SIG-M5 treated with dmso at 0.1 percent for 504 hours (cell line): ENCODE data around the gene LGMN.

Source experiments
- DNase-seq: peaks from one replicate; lab custom pipeline; 2025; ENCODE audit not compliant: unreplicated experiment; lab: John Stamatoyannopoulos, UW

LGMN gene

DNA sequence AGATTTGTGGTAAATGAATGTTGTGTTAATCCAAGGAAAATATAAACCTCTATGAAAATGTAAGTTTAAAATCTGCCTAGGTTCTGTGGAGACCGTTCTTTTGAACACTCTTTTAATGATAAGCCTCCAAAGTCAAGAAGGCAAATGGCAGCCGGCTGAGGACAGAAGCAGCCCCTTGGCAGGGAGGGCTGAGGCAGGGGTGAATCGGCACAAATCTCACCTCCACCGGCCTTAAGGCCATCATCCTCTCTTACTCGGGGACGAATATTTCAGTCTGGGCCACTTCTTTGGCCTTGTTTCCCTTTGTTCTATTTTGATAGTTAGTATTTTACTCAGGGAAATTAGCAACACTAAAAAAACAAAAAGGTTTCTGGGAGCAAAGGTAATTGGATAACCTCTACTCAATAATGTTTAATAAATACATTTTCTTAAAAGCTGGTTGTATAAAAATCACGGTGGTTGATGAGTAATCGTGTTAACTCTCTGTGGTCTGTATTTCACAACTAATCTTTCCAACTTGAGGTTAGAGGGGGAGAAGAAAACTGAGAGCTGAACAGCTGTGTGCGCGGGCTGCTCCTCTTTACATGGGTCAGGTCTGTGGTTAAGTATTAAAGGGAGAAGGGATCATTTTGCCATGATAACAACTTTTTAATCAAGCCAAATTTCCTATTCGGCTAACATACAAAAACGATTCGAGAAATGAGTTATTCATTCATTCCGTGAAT is 18.6 kb downstream of the LGMN start:
- DNase-seq = peak; percentile 77

DNA sequence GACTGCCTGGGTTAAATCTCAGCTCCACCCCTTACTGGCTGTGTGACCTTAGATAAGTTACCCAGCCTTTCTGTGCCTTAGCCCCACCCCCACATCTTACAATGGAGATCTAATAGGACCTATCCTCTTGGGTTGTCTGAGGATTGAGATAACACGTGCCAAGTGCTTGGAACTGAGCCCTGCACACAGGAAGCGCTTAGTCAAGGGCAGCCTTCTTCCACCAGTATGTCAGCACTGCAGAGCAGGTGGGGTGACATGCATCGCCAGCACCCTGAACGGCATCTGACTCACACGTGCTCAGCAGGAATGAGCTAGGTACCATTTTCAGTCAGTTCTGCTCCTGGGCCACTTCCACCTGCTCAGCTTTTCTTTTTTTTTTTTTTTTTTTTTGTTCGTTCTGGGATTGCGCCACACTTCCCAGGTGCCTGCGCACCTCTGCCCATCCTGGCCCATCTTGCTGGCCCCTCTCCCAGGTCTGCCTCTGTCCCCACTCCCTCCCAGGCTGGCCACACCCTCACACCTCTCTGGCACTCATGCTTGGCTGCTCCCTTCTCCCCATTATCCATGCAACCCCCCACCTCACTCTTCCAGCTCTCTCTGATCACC is 19.6 kb downstream of the LGMN start:
- DNase-seq = no peak

DNA sequence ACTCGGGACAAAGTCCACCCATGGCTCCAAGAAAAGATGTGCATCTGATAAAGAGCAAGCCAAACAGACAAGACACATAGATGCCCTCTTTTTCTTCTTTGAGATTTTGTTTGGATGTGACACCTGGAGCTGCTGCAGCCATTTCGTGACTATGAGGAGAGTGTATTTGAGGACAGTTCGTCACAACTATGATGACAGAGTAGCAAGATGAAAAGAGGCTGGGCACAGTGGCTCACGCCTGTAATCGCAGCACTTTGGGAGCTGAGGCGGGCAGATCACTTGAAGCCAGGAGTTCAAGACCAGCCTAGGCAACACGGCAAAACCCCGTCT is 21.5 kb downstream of the LGMN start:
- DNase-seq = no peak

DNA sequence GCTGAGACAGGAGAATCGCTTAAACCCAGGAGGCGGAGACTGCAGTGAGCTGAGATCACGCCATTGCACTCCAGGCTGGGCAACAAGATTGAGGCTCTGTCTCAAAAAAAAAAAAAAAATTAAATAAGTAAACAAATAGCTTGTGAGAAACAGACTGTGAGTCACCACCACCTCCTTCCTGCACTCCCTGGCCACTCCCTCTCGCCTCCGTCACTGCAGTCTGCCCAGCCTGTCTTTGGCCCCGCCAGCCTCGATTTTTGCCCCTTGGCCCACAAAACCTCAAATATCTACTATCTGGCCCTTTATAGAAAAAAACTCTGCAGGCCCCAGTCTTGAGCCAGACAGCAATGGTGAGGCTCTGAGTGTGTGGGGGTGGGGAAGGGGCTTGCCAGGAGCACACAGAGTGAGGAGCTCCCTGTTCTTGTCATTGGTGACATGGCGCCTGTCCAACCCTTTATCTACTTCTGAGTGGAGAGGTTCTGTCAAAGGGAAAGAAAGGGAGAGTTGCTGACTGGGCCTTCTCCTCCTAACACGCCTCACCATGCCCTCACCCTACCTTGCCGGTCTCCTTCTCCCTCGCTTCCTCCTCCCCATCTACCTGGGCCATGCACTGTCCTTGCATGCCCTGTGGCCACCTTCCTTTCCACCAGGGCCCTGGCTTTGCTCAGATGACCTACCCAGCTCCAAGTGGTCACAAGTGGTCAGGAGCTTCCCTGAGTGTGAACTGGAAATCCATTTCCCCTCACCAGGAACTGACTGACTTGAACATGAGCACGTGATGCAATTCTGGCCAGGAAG is 22.1 kb downstream of the LGMN start:
- DNase-seq = peak; percentile 50

DNA sequence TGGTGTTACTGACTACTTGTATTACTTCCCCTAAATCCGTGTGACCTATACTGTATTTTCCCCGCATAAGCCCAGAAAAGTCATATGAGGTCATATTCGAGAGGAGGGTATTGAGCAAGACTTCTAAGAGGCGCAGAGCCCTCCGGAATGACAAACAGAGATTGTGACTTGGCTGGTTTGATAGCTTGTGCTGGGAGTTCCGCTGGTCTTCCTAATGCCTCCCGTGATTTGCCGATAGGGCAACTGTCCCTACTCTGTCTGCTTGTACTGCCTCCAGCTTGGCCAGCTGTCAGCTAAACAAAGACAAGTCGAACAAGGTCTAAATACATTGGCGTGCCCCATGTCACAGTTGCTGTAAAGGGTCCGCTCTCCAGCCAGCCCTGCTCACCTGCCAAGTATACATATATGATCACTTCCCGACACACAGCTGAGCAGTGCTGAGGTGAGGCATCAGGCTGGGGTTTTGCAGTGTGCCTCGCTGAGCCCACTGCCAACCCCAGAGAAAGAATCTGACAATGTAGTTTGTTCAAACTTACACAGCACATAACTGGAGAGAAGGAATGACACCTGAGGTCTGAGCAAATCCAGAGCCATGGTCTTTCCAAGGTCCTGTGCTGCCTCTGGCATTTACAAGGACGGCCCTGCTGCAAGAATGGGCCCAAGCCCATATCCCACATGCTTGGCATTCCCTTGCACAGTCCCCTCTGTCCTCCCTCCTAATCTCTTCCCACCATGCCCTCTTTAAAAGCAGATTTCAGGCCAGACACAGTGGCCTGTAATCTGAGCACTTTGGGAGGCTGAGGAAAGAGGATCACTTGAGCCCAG is 23.7 kb downstream of the LGMN start:
- DNase-seq = peak; percentile 65

GRCh38 chr14:92719890-92720323 is 28.5 kb downstream of the LGMN start:
- no peak for DNase-seq

DNA sequence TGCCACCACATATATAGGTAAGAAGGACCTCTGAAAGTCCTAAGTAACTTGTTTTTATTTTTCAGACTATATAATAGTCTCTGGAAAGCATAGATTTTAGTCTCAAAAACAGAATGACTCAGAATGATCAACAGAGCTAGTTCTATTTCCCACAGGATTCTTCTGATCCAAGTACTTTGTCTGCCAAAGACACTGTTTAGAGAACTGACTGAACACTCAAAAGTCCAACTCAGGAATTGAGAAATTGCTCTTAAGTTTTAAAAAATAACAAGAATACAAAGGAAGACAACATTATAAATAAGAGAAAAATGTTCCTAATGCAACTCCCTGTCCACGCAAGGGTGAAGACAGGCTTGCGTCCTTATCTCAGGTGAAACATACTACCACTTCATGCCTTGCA is 29.0 kb downstream of the LGMN start:
- DNase-seq = no peak

- DNase-seq = no peak
Observed at GRCh38 chr14:92718664-92719063, 29.8 kb downstream of the LGMN start.

DNA sequence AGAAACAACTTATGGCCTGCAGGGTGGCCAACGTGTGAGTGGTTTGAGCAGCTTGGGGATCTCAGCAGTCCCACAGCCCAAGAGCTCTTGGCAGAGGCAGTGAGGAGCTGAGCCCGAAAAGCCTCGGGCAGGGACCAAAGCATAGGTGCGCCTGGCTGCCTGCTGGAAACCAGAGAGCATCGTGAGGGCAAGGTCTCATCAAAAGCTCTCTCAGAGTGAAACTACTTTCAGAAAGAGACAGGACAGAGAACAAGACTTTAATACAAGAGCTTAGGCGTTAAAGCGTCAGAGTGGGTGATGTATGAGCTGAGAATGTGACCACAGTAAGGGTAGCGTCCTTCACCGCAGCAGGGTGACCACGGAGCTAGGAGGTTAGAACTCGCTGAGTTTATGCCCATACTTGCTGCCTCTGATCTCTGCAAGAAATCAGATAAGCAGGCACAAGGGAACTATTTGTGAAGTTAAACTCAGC is 30.8 kb downstream of the LGMN start:
- DNase-seq = no peak

DNA sequence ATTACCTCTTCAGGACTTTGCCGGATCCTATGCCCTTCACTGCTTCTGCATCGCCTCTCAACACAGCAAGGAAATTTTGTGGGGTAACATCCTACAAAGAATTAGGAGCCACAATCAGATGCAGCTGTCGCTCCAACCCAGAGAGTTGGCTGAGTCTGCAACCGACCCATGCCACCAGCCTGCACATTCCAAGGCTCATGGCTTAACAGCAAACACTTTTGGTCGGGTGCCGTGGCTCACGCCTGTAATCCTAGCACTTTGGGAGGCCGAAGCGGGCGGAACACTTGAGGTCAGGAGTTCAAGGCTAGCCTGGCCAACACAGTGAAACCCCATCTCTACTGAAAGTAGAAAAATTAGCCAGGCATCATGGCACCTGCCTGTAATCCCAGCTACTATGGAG is 32.3 kb downstream of the LGMN start:
- no peak for DNase-seq

DNA sequence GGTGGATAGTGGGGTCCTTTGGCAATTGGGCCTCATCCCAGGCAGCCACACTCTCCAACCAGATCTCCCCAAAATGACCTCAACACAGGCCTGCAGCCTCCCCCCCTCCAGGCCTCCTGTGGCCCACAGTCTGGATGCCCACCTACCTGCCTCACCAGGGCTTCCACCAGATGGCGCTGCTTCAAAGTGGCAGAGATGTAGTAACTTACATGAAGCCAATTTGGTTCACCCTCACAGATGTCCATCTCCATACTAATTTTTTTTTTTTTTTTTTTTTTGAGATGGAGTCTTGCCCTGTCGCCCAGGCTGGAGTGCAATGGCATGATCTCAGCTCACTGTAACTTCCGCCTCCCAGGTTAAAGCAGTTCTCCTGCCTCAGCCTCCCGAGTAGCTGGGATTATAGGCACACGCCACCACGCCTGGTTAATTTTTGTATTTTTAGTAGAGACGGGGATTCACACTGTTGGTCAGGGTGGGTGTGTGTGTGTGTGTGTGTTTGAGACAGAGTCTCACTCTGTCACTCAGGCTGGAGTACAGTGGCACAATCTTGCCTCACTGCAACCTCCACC is 33.6 kb downstream of the LGMN start:
- DNase-seq = peak; percentile 9

GRCh38 chr14:92712654-92713051 is 35.8 kb downstream of the LGMN start:
- DNase-seq = no peak

DNA sequence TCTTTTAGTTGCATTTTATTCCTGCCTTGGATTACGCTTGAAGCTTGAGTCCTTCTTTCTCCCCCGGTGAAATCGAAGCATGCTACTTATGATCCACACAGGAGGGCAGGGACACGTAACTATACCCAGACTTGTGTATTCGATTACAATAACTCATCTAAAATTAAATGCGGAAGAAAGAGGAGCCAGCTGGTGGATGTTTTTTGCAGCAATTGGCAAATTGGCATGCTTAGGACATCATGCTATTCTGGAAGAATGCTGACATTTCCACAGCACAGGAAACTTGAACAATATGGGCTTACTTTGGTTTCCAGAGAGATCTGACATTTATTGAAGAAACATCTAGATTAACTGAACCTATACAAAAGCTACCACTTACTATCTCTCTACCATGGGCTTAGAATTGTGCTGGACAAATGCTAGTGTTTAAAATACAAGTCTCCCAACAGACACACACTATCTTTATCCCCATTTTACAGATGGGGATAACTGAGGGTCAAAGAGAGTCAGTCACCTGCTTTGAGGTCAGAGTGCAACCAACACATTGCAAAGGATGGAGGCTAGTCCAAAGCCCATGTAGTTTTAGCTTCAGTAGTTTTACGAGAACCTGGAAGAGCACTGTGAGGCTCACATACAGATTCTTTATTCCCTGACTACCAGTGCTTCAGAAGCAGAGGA is 36.3 kb downstream of the LGMN start:
- no peak for DNase-seq

DNA sequence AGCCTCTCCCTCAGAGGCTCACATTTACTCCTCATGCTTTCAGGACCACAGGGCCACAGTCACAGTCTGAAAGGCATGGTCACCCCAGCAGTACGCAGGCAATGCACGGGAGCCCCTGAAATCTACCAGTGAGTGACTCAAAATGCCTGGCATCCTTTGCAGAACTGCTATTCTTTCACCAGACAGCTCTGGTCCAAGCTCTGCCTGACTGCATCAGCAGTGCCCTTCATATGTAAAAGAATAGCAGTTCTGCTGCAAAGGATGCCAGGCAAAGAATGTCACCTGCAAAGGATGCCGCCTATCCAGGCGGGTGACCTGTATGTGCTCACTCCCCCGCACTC is 38.5 kb downstream of the LGMN start:
- DNase-seq = no peak

- DNase-seq = no peak
Observed at GRCh38 chr14:92709340-92710000, 39.0 kb downstream of the LGMN start.

DNA sequence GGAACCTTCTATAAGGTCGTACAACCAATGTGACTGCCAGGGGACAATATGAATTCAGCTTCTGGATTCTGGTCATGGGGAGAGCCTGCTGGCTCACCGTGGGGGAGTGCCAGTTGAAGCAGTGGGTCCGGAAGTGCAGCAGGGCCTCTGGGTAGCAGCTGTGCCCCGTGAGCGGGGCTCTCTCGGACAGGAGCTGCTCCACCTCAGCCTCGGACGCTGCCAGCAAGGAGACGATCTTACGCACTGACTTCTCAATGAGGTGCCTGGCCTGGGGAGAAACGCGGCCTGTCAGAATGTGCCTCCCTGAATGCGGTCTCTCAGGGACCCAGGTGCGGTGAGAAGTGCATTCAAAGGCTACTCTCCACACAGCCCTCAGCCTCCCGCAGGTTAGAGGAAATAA is 42.0 kb downstream of the LGMN start:
- no peak for DNase-seq

GRCh38 chr14:92704821-92705220 is 43.6 kb downstream of the LGMN start:
- DNase-seq = no peak

GRCh38 chr14:92704036-92704804 is 44.2 kb downstream of the LGMN start:
- peak; percentile 94 for DNase-seq

- no peak for DNase-seq
Observed at GRCh38 chr14:92703516-92703915, 44.9 kb downstream of the LGMN start.
